Measurements from ENCODE around the gene CENPN. TPM values are rescaled to one million over a fixed set of nuclear protein-coding genes. Genes with fewer than 3 reads are reported as not detected.

CENPN gene
- polyA plus RNA-seq (ENCODE audit: insufficient read length in 3 of 3): 10 to 100 TPM; 23.0 to 24.2 (median 23.3) TPM

DNA sequence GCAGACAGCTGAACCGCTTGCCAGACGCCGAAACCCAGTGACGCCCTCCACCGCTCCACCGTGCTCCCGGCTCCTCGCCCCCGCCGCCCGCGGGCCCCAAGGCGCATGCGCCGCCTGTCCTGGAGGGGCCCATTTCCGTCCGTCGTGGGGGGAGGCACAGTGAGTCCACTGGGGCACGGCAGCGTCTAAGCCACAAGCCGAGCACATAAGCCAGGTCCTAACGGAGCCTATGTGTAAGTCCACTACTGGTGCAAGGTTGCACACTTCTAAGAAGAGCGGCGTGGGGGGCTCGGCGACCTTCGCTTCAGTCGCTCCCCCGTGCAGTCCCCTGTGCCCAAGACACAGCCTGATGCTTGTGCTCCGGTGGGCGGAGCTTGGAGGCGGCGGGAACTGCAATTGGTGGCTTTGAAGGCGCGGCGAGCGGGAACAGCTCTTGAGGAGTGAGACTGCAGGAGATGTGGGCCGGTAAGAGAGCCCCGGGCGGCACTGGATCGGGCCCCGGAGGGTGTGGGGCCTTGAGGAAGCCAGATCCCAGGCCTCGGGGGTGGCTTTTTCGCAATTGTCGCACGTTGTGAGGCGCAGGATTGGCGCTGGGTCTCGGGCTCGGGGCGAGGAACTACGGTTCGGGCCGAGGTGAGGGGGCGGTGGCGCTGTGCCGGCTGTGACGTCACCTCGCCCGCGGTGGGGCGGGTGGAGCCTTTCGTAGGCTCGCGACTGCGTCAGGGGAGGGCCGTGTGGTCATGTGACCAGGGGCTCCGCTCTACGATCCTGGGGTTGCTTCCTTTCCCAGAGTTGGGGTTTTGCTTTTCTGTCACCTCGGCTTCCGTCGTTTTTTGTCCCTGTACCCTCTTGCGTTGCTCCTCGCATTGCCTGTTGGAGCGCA is at the start of gene CENPN, which contains the start of gene CMC2:
TSS of gene CENPN (plus strand) at position 402 of the 883 bp plus-strand sequence. CDS start 4,726 bp downstream, outside the sequence.
TSS of gene CMC2 (minus strand) at position 73 of the 883 bp plus-strand sequence. CDS start 9,491 bp downstream, outside the sequence.
- DNase-seq (ENCODE audit: low read depth in 3 of 3, low spot score in 2 of 3): peak; percentile 96 to 99 (median 97)

GRCh38 chr16:80958284-80958683 is 48.7 kb upstream of the CENPN start:
- no peak for DNase-seq (ENCODE audit: low read depth in 3 of 3, low spot score in 2 of 3)

GRCh38 chr16:80962879-80963278 is 44.1 kb upstream of the CENPN start:
- DNase-seq (ENCODE audit: low read depth in 3 of 3, low spot score in 2 of 3): no peak

- no peak for DNase-seq (ENCODE audit: low read depth in 3 of 3, low spot score in 2 of 3)
Observed at GRCh38 chr16:80964351-80964750, 42.7 kb upstream of the CENPN start.

- no peak for DNase-seq (ENCODE audit: low read depth in 3 of 3, low spot score in 2 of 3)
Observed at GRCh38 chr16:80966617-80967016, 40.4 kb upstream of the CENPN start.

GRCh38 chr16:80968386-80969113 is 38.5 kb upstream of the CENPN start:
- no peak for DNase-seq (ENCODE audit: low read depth in 3 of 3, low spot score in 2 of 3)

- no peak for DNase-seq (ENCODE audit: low read depth in 3 of 3, low spot score in 2 of 3)
Observed at GRCh38 chr16:80969114-80969484, 37.9 kb upstream of the CENPN start.

GRCh38 chr16:80971819-80972218 is 35.2 kb upstream of the CENPN start:
- no peak for DNase-seq (ENCODE audit: low read depth in 3 of 3, low spot score in 2 of 3)

DNA sequence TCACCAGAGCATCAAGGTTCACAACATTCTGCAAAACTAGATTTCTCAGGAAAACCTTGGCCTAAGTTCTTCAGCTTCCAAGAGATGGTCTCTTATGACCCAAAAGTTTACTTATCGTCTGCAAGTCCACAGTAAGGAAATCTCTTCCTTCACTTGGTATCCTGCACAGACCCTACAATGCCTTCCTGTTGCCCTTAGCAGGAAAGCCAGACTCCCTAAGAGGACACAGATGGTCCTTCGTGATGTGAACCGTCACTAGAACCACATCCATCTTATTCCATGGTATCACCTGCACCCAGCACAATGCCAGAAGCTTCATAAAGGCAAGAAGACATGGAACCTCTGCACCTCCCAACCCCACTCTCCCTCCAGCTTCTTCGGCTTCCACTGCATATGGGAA is 34.4 kb upstream of the CENPN start:
- no peak for DNase-seq (ENCODE audit: low read depth in 3 of 3, low spot score in 2 of 3)

- DNase-seq (ENCODE audit: low read depth in 3 of 3, low spot score in 2 of 3): no peak
Observed at GRCh38 chr16:80973991-80974390, 33.0 kb upstream of the CENPN start.

GRCh38 chr16:80974649-80975376 is 32.2 kb upstream of the CENPN start:
- no peak for DNase-seq (ENCODE audit: low read depth in 3 of 3, low spot score in 2 of 3)

DNA sequence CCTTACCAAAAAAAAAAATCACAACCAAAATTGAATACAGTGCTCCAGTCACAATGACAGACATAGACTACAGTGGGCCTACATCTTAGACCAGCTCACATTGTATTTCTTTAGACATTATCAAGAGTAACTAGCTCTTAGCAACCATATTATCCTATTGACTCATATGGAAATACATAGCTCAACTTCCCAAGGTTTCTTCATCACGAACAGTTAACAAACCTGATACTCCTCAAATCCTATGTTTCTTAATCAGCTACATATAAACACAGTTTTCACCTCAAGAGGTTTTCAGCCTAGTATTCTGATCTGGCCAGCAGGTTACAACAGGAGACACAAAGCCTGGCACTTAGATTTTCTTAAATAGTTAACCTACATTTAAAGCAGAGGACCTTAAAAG is 30.1 kb upstream of the CENPN start:
- DNase-seq (ENCODE audit: low read depth in 3 of 3, low spot score in 2 of 3): no peak

DNA sequence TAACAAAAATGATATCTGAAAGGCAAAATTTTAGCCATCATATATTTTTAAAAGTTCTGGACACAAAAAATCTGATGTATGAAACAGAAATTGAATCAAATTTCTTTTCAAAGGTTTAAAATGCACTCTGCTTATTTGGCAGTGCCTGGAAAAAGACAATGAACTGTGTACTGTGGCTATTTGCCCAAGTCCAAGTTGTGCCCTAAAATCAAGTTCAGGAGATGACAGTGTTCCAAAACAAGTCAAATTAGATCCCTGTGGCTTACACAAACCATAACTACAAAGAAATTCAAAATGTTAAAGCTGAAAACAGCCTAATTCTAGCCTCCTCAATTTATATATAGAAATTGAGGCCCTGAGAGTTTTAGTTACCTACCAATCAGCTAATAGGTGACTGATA is 25.9 kb upstream of the CENPN start:
- DNase-seq (ENCODE audit: low read depth in 3 of 3, low spot score in 2 of 3): no peak

DNA sequence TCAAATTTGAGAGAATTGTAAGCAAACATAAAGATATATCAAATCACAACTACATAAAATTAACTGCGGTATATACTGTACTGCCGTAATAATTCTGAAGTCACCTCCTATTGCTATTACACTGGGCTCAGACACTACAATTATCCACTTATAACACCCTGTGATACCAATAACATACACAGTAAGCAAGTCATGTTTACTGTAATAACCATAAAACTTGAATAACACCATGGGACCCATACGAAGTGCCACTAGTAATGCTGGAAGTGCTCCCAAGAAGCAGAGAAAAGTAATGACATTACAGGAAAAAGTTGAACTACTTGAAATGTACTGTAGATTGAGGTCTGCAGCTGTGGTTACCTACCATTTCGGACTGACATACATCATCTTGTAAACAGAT is 24.4 kb upstream of the CENPN start:
- DNase-seq (ENCODE audit: low read depth in 3 of 3, low spot score in 2 of 3): no peak

DNA sequence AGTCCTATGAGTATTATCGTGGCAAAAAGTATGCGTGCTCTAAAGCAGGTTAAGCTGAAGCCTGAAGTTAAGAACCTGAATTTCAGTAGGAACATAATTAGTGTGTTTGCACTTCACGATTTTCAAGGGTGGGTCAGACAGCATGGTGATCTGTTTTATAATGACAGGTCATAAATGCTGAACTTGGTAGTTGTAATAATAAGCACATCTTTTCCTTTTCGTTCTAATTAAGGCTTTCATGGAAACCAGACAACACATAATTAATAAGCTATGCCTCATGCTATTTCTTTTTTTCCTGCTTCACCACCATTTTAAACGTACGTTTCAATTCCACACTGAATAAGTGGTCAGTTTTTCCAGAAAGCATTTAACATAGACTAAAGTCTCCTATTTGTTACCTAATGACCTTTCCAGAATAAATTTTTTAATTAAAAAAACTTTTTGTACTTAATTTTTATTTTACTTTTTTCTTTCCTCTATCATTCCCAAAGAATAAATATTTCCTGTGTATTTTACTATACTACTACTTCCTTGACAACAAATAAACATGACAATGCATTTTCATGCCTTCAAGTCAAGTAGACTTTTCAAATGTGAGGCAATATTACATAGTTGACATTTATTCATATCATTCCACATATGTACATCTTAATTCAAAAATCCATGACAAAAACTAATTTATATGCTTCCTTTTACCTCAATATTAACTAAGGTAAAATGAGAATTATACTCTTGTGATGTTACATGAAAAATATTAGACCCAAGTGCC is 22.7 kb upstream of the CENPN start:
- no peak for DNase-seq (ENCODE audit: low read depth in 3 of 3, low spot score in 2 of 3)

DNA sequence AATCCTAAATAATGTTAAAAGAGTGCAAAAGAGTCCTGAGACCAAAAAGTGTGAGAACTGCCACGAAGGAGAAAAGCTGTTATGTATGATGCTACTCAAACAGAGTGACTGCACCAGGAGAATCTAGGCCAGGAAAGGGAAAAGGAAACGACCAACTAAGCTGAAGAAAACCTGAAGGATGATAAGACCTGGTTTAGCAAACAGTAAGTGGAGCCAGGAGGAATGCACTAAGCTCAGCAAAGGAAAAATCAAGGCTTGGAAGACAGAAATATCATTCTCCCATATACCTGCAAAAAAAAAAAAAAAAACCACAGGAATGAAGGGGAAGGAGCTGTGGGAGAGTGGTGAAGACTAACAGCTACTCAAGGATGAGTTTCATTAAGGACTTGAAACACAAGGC is 21.4 kb upstream of the CENPN start:
- DNase-seq (ENCODE audit: low read depth in 3 of 3, low spot score in 2 of 3): no peak

- no peak for DNase-seq (ENCODE audit: low read depth in 3 of 3, low spot score in 2 of 3)
Observed at GRCh38 chr16:80986557-80986956, 20.5 kb upstream of the CENPN start.

DNA sequence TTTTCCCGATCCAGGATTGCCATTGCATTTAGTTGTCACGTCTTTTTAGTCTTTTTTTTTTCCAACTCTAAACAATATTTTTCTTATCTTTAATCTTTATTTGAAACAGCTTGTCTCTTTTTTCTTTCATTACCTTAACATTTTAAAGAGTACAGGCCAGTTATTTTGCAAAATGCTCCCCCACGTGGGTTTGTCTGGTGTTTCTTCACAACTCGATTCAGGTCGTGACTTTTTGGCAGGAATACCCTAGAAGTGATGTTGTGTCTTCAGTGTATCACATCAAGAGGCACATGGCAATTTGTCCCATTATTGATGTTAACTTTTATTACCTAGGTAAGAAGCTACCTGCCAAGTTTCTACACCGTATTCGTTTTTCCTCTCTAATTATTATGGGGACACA is 18.3 kb upstream of the CENPN start:
- DNase-seq (ENCODE audit: low read depth in 3 of 3, low spot score in 2 of 3): no peak

DNA sequence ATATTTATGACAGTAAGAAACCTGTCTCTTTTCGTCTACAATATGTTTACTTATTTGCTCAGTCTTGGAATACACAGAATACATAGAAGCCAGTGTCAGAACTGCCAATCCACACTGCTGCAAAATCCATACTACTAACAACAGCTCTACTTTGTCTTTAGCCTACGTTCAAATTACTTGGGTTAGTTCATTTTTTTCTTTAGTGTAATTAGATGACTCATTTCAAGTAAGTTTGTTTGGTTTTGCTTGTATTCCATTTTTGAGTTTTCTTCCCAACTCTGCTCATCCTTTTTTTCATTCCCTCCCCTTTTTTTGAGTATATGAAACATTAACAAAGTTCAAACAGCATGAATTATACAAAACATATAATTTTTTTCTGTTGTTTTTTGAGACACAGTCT is 17.2 kb upstream of the CENPN start:
- no peak for DNase-seq (ENCODE audit: low read depth in 3 of 3, low spot score in 2 of 3)

GRCh38 chr16:80990577-80990976 is 16.4 kb upstream of the CENPN start:
- no peak for DNase-seq (ENCODE audit: low read depth in 3 of 3, low spot score in 2 of 3)

Data from right renal cortex interstitium (tissue), 3 donors.